Osteocyte (in vitro differentiated cells): ENCODE measurements around the gene SDHAF2. TPM values are rescaled to one million over a fixed set of nuclear protein-coding genes. Genes with fewer than 3 reads are reported as not detected.

Experiments used
- DNase-seq: peaks from one replicate; pipeline ENCODE4 v3.0.0; 2021; ENCODE audit warnings: mixed read lengths; ENCODE audit not compliant: unreplicated experiment; ENCODE audit errors: extremely low spot score
- H3K27ac Mint-ChIP-seq: one replicate; pipeline ENCODE4 v1.8.0; 2021; ENCODE audit warnings: mild to moderate bottlenecking, mixed read lengths; ENCODE audit not compliant: unreplicated experiment
- H3K27me3 Mint-ChIP-seq: one replicate; pipeline ENCODE4 v1.8.0; 2021; ENCODE audit warnings: mixed read lengths; ENCODE audit not compliant: unreplicated experiment
- H3K36me3 Mint-ChIP-seq: one replicate; pipeline ENCODE4 v1.8.0; 2021; ENCODE audit warnings: mixed read lengths; ENCODE audit not compliant: unreplicated experiment
- H3K4me1 Mint-ChIP-seq: one replicate; pipeline ENCODE4 v1.8.0; 2021; ENCODE audit warnings: mixed read lengths; ENCODE audit not compliant: unreplicated experiment
- H3K4me3 Mint-ChIP-seq: one replicate; pipeline ENCODE4 v1.8.0; 2021; ENCODE audit warnings: mild to moderate bottlenecking, moderate library complexity, mixed read lengths; ENCODE audit not compliant: unreplicated experiment
- H3K9me3 Mint-ChIP-seq: one replicate; pipeline ENCODE4 v1.8.0; 2021; ENCODE audit warnings: mixed read lengths; ENCODE audit not compliant: unreplicated experiment
- total RNA-seq: library from RNA; stranded (reverse); gene quantifications from 2 replicates; pipeline ENCODE4 v1.2.1, GENCODE V29; 2021
- TF ChIP-seq, protein P1 (sequence below): fragments of 200-600 bp; sonication (generic); IDR thresholded peaks from 2 replicates; pipeline ENCODE4 v1.5.0; 2021; ENCODE audit warnings: antibody characterized with exemption, mild to moderate bottlenecking, moderate library complexity

SDHAF2 gene
- total RNA-seq, 1 donor from 2014 or later, result 35.7 TPM

DNA sequence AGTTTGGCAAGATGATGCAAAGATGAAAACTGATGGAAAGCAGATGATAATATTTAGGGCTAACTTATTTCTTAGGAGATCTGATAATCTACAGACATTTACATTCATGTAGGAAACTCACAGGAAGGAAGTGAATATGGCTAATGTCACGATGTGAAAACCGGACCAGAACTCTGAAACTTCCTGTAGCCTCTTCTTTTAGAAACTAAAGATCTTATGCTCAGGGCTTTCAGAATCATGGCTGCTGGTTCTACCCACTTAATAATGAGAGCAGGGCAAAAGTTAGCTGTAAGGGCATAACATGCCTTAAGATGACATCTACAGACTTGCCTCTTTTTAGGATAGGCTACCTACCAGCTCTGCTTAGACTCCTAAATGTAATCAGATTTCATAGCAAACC lies 15.4 kb upstream of the SDHAF2 start:
- H3K27ac Mint-ChIP-seq, result peak overlapping the region; percentile 7
- TF ChIP-seq, protein P1, sequence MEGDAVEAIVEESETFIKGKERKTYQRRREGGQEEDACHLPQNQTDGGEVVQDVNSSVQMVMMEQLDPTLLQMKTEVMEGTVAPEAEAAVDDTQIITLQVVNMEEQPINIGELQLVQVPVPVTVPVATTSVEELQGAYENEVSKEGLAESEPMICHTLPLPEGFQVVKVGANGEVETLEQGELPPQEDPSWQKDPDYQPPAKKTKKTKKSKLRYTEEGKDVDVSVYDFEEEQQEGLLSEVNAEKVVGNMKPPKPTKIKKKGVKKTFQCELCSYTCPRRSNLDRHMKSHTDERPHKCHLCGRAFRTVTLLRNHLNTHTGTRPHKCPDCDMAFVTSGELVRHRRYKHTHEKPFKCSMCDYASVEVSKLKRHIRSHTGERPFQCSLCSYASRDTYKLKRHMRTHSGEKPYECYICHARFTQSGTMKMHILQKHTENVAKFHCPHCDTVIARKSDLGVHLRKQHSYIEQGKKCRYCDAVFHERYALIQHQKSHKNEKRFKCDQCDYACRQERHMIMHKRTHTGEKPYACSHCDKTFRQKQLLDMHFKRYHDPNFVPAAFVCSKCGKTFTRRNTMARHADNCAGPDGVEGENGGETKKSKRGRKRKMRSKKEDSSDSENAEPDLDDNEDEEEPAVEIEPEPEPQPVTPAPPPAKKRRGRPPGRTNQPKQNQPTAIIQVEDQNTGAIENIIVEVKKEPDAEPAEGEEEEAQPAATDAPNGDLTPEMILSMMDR, result no peak
- no peaks in the 10 kb centered on the region for H3K4me1 Mint-ChIP-seq

DNA sequence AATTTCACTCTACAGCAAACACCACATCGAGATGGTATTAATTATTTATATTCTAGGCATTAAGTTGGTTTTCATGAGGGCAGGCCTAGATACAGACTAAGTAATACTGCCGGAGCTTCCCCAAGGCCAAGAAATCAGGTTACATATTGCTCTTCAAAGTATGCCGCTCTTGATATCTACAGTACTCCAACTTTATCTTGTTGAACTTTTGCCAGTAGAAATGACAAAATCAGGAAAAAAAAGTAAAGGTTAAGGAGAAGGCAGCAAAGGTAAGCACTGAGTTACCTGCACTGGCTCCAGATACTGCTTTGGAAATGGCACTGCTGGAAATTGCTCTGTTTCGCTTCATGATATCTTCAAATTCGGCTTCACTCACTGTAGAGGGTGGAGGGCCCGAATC lies 14.5 kb upstream of the SDHAF2 start:
- DNase-seq, result no peak
- TF ChIP-seq, protein P1, result no peak
- Mint-ChIP-seq H3K36me3 (peaks cover 58% of the 10 kb centered on the region), H3K27ac (no peak overlapping the region), H3K4me3 (no peak overlapping the region), H3K9me3 (no peaks in the 10 kb centered on the region), H3K4me1 (no peaks in the 10 kb centered on the region), H3K27me3 (no peaks in the 10 kb centered on the region)

More for the DNA sequence above, 15.4 kb upstream of the SDHAF2 start:
- Mint-ChIP-seq H3K9me3 (no peaks in the 10 kb centered on the region), H3K36me3 (peaks cover 52% of the 10 kb centered on the region), H3K4me3 (no peak overlapping the region), H3K27me3 (no peaks in the 10 kb centered on the region)
- DNase-seq, result no peak

DNA sequence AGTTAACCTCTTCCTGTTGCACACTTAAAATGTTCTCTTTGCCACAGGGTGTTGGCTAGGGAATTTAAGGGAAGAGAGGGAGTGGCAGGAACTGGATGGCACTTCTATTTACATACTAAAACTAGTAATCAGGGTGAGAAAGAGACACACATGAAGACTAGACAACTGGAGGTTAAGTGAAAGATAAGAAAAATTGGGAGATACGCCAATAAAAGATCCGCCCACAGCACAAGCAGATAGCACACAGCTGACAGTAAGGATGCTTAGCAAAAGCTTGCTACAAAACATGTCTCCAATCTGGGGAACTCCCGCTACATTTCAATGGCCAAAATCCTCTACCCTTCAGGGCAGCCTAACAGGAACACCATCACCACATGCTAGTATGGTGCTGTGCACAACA lies 13.0 kb upstream of the SDHAF2 start:
- no peaks in the 10 kb centered on the region for H3K27me3 Mint-ChIP-seq
- TF ChIP-seq, protein P1, result no peak
- H3K4me3 Mint-ChIP-seq, result no peak overlapping the region
- H3K4me1 Mint-ChIP-seq, result no peaks in the 10 kb centered on the region
- H3K27ac Mint-ChIP-seq, result no peak overlapping the region
- peaks cover 59% of the 10 kb centered on the region for H3K36me3 Mint-ChIP-seq
- no peak for DNase-seq
- H3K9me3 Mint-ChIP-seq, result no peaks in the 10 kb centered on the region

DNA sequence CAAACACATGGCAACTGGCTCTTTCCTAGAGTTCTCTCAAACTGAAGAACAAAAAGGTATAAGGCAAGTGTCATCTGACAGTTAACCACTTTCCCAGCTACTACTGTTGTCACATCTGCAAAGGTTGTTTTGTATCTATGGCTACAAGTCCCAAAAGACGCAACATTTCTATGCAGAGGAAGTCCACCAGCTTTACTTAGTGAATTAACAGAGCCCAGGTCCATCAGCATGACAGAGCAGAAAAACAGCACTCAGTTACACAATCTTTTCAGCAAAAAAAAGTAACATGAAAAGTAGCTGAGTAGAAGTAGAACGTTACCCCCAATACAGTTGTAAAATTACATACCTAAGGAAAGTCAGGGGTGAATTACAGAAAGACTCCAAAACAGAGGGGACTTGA lies 12.3 kb upstream of the SDHAF2 start:
- DNase-seq, result no peak
- no peaks in the 10 kb centered on the region for H3K4me1 Mint-ChIP-seq
- H3K36me3 Mint-ChIP-seq, result peaks cover 58% of the 10 kb centered on the region

DNA sequence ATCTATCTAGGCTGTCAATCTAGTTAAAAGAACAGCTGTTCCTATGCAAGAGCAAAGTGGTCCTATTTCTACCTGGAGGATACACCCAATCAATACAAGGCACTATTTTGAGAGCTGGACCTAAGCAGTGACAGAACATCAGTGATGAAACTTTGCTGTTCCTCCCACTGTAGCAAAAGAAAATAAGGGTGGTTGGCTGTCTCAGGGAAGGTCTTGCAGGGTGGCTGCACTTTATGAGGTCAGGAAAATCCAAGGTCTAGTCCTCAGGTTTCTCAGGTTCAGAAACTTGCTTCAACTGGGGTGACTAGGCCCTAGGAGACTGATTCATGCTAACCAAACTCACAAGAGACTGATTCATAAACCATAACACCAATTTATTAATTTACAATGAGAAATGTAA lies 11.8 kb upstream of the SDHAF2 start:
- Mint-ChIP-seq H3K9me3 (no peaks in the 10 kb centered on the region), H3K36me3 (peaks cover 55% of the 10 kb centered on the region), H3K27ac (no peak overlapping the region), H3K4me1 (no peaks in the 10 kb centered on the region), H3K4me3 (no peak overlapping the region), H3K27me3 (no peaks in the 10 kb centered on the region)
- TF ChIP-seq, protein P1, result no peak
- no peak for DNase-seq

More for the DNA sequence above, 12.3 kb upstream of the SDHAF2 start:
- no peaks in the 10 kb centered on the region for H3K27me3 Mint-ChIP-seq
- TF ChIP-seq, protein P1, result no peak
- H3K9me3 Mint-ChIP-seq, result no peaks in the 10 kb centered on the region
- H3K4me3 Mint-ChIP-seq, result no peak overlapping the region
- H3K27ac Mint-ChIP-seq, result no peak overlapping the region
